Measurements from ENCODE around the gene TNK1.

The TNK1 gene

GRCh38 chr17:7407082-7407481 lies 26.2 kb downstream of the TNK1 start:
- Histone ChIP-seq H4K20me1 (ENCODE audit: insufficient read depth, low read length) (no peaks in the 10 kb centered on the region), H3K9me3 (ENCODE audit: low read length) (no peaks in the 10 kb centered on the region), H3F3A (ENCODE audit: insufficient read depth, low read length) (0 out of 2 replicates have a peak, but pooled peaks cover 3% of the 10 kb centered on the region), H3K79me2 (ENCODE audit: insufficient read depth, low read length) (no peaks in the 10 kb centered on the region), H3K9ac (ENCODE audit: low read length) (no peak overlapping the region), H3K4me1 (ENCODE audit: insufficient read depth, low read length, severe bottlenecking) (peaks cover 15% of the 10 kb centered on the region), H3K4me3 (ENCODE audit: low read depth, low read length, poor library complexity, severe bottlenecking) (no peak overlapping the region), H3K4me2 (ENCODE audit: low read length) (no peak overlapping the region), H3K27me3 (ENCODE audit: insufficient read depth, low read length) (peaks cover 9% of the 10 kb centered on the region), H2AFZ (ENCODE audit: low read length) (no peak overlapping the region), H3K27ac (ENCODE audit: low read depth, low read length, poor library complexity, severe bottlenecking) (no peak overlapping the region), H3K36me3 (ENCODE audit: insufficient read depth, low read length) (no peaks in the 10 kb centered on the region), H3K9me2 (ENCODE audit: low read depth, low read length) (no peaks in the 10 kb centered on the region)
- TF ChIP-seq CTCF (IDR thresholded peaks at IDR 0.05; ENCODE audit: low read length) (no peak), EZH2 (IDR thresholded peaks at IDR 0.05; ENCODE audit: borderline replicate concordance, low read length) (no peak)

- Histone ChIP-seq H3K4me3 (ENCODE audit: low read depth, low read length, poor library complexity, severe bottlenecking) (no peak within 1 kb of the TSS), H4K20me1 (ENCODE audit: insufficient read depth, low read length) (no peaks in the 10 kb centered on the region), H3K36me3 (ENCODE audit: insufficient read depth, low read length) (no peaks in the 10 kb centered on the region), H3K79me2 (ENCODE audit: insufficient read depth, low read length) (no peaks in the 10 kb centered on the region), H2AFZ (ENCODE audit: low read length) (no peak within 1 kb of the TSS), H3F3A (ENCODE audit: insufficient read depth, low read length) (0 out of 2 replicates have a peak, but pooled peaks cover 3% of the 10 kb centered on the region), H3K4me2 (ENCODE audit: low read length) (no peak within 1 kb of the TSS), H3K9ac (ENCODE audit: low read length) (no peak within 1 kb of the TSS), H3K27me3 (ENCODE audit: insufficient read depth, low read length) (peaks cover 9% of the 10 kb centered on the region), H3K9me3 (ENCODE audit: low read length) (no peaks in the 10 kb centered on the region), H3K4me1 (ENCODE audit: insufficient read depth, low read length, severe bottlenecking) (peaks cover 15% of the 10 kb centered on the region), H3K27ac (ENCODE audit: low read depth, low read length, poor library complexity, severe bottlenecking) (no peak within 1 kb of the TSS), H3K9me2 (ENCODE audit: low read depth, low read length) (no peaks in the 10 kb centered on the region)
- no peak for TF ChIP-seq EZH2 (IDR thresholded peaks at IDR 0.05; ENCODE audit: borderline replicate concordance, low read length)
- no peak for TF ChIP-seq CTCF (IDR thresholded peaks at IDR 0.05; ENCODE audit: low read length)
Observed at GRCh38 chr17:7407485-7408251, 26.8 kb downstream of the TNK1 start, which contains the start of gene NLGN2. NLGN2 (plus strand) TSS chr17:7407845; CDS start chr17:7408256, 411 bp downstream.

- H3K4me2 ChIP-seq (ENCODE audit: low read length), result no peak overlapping the region
- no peak for TF ChIP-seq CTCF (IDR thresholded peaks at IDR 0.05; ENCODE audit: low read length)
- TF ChIP-seq EZH2 (IDR thresholded peaks at IDR 0.05; ENCODE audit: borderline replicate concordance, low read length), result no peak
Observed at GRCh38 chr17:7408252-7408727, 27.4 kb downstream of the TNK1 start.

More at GRCh38 chr17:7408252-7408727, 27.4 kb downstream of the TNK1 start:
- no peak overlapping the region for H3K9ac ChIP-seq (ENCODE audit: low read length)
- 0 out of 2 replicates have a peak, but pooled peaks cover 3% of the 10 kb centered on the region for H3F3A ChIP-seq (ENCODE audit: insufficient read depth, low read length)
- no peak overlapping the region for H2AFZ ChIP-seq (ENCODE audit: low read length)
- no peaks in the 10 kb centered on the region for H3K9me3 ChIP-seq (ENCODE audit: low read length)
- no peak overlapping the region for H3K27ac ChIP-seq (ENCODE audit: low read depth, low read length, poor library complexity, severe bottlenecking)
- H3K36me3 ChIP-seq (ENCODE audit: insufficient read depth, low read length), result no peaks in the 10 kb centered on the region
- no peaks in the 10 kb centered on the region for H3K79me2 ChIP-seq (ENCODE audit: insufficient read depth, low read length)
- peaks cover 9% of the 10 kb centered on the region for H3K27me3 ChIP-seq (ENCODE audit: insufficient read depth, low read length)
- no peaks in the 10 kb centered on the region for H4K20me1 ChIP-seq (ENCODE audit: insufficient read depth, low read length)
- no peak overlapping the region for H3K4me3 ChIP-seq (ENCODE audit: low read depth, low read length, poor library complexity, severe bottlenecking)
- no peaks in the 10 kb centered on the region for H3K9me2 ChIP-seq (ENCODE audit: low read depth, low read length)
- peaks cover 9% of the 10 kb centered on the region for H3K4me1 ChIP-seq (ENCODE audit: insufficient read depth, low read length, severe bottlenecking)
